OCI-LY3 (cell line): ENCODE data around the gene CHD3.
A peak's percentile ranks its signal among the peaks of the same experiment; 100 is the strongest.

Source experiments
- EZH2phosphoT487 ChIP-seq: fragments of 200-600 bp; shearing (Covaris generic); IDR thresholded peaks from 2 replicates; pipeline ENCODE4 v1.6.1; 2018; ENCODE audit warnings: antibody characterized with exemption, mixed run types, low read depth
- TF ChIP-seq, protein P1 (sequence below): fragments of 200-600, 300-600 bp; sonication (generic); IDR thresholded peaks from 2 replicates; pipeline ENCODE4 v1.5.1; 2014; ENCODE audit warnings: antibody characterized with exemption, low read length, low read depth

DNA sequence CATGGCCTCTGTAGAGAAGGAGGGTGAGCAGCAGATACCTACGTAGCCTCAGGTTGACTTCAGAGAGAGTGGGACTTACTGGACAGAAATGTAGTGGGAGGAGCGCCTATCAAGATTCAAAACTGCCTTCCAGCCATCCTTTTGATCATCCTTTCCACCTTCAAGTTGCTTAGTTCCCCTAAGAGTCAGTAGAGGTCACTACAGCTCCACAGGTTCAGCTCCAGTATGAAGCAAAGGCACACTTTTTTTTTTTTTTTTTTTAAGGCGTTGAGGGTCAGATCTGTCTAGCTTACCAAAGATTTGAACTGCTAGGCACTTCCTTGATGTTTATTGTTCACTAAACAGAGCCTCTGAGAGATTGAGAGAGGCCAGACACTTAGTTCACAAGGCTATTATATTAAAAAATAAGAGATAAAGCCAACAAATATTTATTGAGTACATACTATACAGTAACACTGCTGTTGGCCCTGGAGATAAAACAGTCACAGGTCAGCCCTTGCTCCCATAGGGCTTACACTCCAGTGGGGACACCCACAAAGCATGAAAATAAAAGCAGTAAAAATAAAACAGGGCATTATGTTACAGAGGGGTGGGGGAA lies 24.4 kb downstream of the CHD3 start:
- TF ChIP-seq, protein P1, sequence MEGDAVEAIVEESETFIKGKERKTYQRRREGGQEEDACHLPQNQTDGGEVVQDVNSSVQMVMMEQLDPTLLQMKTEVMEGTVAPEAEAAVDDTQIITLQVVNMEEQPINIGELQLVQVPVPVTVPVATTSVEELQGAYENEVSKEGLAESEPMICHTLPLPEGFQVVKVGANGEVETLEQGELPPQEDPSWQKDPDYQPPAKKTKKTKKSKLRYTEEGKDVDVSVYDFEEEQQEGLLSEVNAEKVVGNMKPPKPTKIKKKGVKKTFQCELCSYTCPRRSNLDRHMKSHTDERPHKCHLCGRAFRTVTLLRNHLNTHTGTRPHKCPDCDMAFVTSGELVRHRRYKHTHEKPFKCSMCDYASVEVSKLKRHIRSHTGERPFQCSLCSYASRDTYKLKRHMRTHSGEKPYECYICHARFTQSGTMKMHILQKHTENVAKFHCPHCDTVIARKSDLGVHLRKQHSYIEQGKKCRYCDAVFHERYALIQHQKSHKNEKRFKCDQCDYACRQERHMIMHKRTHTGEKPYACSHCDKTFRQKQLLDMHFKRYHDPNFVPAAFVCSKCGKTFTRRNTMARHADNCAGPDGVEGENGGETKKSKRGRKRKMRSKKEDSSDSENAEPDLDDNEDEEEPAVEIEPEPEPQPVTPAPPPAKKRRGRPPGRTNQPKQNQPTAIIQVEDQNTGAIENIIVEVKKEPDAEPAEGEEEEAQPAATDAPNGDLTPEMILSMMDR, result peak; percentile 59
- TF ChIP-seq EZH2phosphoT487, result no peak
